Activated naive CD8-positive, alpha-beta T cell treated with anti-CD3 and anti-CD28 coated beads, Interleukin-2, amount 50 U/mL, for 16 hours (primary cell): ENCODE data around the gene NEMP1.
A peak's percentile ranks its signal among the peaks of the same experiment; 100 is the strongest.
"Not testable (repeated sequence)": the region's sequence is repeated elsewhere in the genome, so short reads cannot be mapped to it uniquely, and the experiment has no call there.

Source experiments
- DNase-seq: peaks from one replicate; pipeline ENCODE4 v3.0.0-alpha.2; 2020; ENCODE audit warnings: low read depth, low spot score

NEMP1 gene

GRCh38 chr12:57057067-57057751 lies 21.4 kb downstream of the NEMP1 start:
- DNase-seq = no peak

GRCh38 chr12:57055824-57056223 lies 22.8 kb downstream of the NEMP1 start:
- no peak for DNase-seq

GRCh38 chr12:57053901-57054300 lies 24.7 kb downstream of the NEMP1 start:
- DNase-seq = not testable (repeated sequence)

- not testable (repeated sequence) for DNase-seq
Observed at GRCh38 chr12:57053146-57053545, 25.4 kb downstream of the NEMP1 start.

DNA sequence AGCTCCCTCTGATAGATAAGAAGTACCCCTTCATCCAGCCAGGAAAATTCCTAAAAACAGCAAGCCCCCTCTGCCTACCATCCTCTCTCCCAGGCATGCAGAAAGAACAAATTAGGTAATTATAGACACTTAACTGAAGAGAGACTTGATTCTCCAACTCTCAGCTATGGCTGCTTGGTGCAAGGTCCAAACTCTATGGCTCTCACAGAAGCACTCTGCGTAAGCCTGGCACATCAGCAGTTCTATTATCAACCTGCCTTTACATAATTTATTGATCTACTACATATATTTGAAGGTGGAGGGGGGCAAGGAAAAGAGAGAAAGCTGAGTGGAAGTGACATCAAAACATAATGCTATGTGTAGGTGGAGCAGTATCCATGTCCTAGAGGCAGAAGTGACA lies 27.6 kb downstream of the NEMP1 start:
- no peak for DNase-seq

DNA sequence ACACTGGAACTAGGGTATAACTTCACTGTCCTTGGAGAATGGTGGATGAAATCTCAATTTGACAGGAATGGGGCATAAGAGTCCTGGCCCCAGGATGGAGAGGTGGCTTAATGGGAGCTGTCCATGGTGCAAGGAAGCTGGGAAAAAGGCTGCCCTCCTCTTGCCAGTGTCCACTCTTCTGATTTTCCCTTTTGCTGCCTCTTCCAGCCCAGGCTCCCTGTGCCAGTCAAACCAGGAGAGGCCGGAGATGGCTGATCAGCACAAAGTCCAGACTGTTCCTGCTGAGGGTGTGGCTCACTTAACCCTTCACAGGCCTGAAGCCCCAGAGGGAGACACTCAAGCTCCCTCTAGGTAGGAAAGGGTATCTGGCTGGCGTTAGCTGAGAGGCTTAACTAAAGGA lies 28.7 kb downstream of the NEMP1 start, which contains the start of gene MYO1A:
TSS of gene MYO1A (minus strand) at position 240 of the 400 bp plus-strand sequence. CDS start 1,806 bp downstream, outside the sequence.
- DNase-seq = no peak

- no peak for DNase-seq
Observed at GRCh38 chr12:57049119-57049446, 29.5 kb downstream of the NEMP1 start.

- DNase-seq = no peak
Observed at GRCh38 chr12:57048423-57049118, 30.0 kb downstream of the NEMP1 start.

DNA sequence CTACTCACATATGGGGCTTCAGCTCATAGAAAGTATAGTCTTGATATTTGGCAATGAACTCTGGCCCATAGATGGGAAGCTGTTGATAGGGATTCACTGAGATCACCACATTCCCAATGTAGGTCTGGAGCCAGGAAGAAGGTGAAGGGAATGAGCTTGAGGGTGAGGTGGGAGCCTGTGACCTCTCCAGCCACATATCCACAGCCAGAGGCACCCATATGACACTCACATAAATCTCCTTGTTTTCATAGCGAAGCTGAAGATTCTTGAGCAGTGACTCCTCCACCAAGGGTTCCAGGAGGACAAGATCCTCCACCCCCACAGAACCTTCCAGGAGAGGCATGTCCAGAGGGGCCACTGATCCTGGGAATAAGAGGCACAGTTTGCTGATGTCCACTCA lies 30.6 kb downstream of the NEMP1 start:
- DNase-seq = no peak

DNA sequence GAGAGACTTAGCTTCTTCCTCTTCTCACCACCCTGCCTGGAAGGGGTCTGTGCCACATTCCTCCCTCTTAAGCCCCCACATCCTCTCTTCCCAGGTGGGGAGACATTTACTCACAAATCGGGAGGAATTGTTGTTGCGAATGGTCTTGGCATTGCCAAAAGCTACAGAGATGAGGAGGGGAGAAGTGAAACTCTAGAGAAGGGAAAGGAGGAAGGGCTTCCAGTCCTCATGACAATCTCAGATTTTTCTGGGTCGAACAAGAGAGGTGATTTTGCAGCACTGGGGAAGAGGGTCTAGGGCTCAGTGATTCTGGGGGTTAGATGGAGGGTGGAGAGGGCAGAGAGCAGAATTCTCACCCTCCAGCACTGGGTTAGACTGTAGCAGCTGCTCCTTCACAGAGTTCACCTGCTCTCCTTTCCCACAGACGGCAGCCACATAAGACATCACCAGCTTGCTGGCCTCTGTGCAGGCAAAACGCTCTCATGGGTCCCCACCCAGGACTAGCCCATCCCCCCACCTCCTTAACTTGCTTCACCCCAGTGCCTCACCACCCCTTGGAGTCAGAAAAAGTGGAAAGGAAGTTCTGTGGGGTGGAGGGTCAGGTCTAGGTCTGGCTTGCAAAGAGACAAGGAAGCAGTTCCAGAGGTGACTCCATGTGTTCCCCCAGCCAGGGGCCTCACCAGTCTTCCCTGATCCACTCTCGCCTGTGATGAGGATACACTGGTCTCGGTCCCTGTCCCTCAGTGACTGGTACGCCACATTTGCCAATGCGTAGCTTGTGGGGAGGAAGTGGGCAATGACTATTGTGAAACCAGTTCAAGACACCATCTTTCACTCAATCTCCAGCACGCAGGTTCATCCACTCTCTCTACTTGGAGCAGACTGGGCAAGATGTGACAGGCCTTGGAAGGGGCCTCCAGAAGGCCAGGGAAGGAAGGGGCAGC lies 31.4 kb downstream of the NEMP1 start:
- DNase-seq = peak; percentile 7

GRCh38 chr12:57046086-57046791 lies 32.4 kb downstream of the NEMP1 start:
- no peak for DNase-seq

DNA sequence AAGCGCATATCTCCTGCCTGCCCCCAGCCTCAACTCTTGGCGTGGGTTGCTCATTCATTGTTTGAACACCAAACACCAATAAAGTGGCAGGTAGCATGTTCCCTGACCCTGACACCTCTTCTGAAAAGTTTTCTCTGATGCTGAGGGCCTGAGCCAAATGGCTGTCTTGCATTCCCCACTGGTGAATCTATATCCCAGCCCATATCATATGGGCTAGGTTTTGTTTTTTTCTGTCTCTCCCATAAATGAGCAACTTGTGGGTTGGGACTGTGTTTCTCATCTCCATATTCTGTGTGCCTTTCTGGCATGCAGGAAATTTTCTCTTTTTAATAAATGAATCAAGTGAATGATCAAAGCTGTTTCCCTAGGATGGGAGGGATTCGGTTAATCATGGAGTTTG lies 33.7 kb downstream of the NEMP1 start:
- no peak for DNase-seq

GRCh38 chr12:57044468-57044867 lies 34.1 kb downstream of the NEMP1 start:
- no peak for DNase-seq

DNA sequence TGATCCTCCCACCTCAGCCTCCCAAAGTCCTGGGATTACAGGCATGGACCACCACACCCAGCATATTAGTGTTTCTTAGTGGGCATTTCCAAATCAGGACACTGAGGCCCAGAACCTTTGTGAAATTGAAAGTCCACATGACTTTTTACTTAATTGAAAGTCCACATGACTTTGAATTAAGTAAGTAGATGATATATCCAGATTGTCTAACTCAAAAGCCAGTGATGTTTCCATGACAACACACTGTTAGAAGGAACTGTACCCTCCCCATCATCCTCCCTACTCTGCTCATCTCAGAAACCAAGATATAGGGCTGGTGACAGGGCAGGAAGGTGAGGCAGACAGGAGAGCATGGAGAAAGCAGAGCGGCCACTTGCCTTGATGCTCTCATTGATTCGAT lies 35.9 kb downstream of the NEMP1 start:
- no peak for DNase-seq

DNA sequence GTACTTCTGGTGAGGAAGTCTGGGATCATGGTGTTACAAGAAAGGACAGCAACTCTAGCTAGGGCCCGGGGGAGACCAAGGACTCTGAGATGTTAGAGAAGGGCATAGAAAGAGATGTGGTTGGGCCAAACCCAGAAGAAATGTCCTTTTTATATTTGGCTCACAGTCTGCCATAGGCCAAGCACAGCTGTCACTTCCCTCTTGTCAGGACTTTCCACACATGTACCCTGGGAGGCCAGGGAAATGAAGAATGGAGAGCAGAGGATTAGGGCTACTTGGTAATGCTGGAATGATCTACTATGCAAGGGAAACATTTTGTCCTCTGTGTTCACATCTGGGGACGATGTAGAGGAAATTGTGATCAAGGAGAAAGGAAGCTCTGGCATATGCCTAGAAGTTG lies 37.8 kb downstream of the NEMP1 start:
- DNase-seq = no peak

- DNase-seq = no peak
Observed at GRCh38 chr12:57040211-57040610, 38.4 kb downstream of the NEMP1 start.

- no peak for DNase-seq
Observed at GRCh38 chr12:57039016-57039798, 39.4 kb downstream of the NEMP1 start.

- DNase-seq = no peak
Observed at GRCh38 chr12:57037264-57037663, 41.3 kb downstream of the NEMP1 start.

- no peak for DNase-seq
Observed at GRCh38 chr12:57033431-57033830, 45.2 kb downstream of the NEMP1 start.

- DNase-seq = no peak
Observed at GRCh38 chr12:57031789-57032188, 46.8 kb downstream of the NEMP1 start.
